Activated CD8-positive, alpha-beta memory T cell treated with anti-CD3 and anti-CD28 coated beads for 4 hours (primary cell): ENCODE measurements around the gene TMF1.

Experiments used
- DNase-seq, 2 donors: peaks; one replicate each; pipeline ENCODE4 v3.0.0-alpha.2; 2020; ENCODE audit warnings: low read depth in 2 of 2

TMF1 gene

GRCh38 chr3:68977486-68978167 is 74.5 kb downstream of the TMF1 start:
- DNase-seq, result no peak

GRCh38 chr3:68974711-68975110 is 77.4 kb downstream of the TMF1 start:
- DNase-seq, result no peak

- no peak for DNase-seq
These were observed 78.5 kb downstream of the TMF1 start for GRCh38 chr3:68973639-68974038.

- DNase-seq, result no peak
These were observed 79.7 kb downstream of the TMF1 start for GRCh38 chr3:68972358-68972979.
